HepG2 (cell line): Measurements from ENCODE around the gene MEIS3.

ENCODE experiments used
- HDAC6 ChIP-seq: fragments of 200-600 bp; sonication (generic); IDR thresholded peaks from 2 replicates; pipeline ENCODE4 v1.7.0; 2017; ENCODE audit warnings: mild to moderate bottlenecking, antibody characterized with exemption, low read length, low read depth
- TF ChIP-seq, protein P1 (sequence below): sonication (generic); formaldehyde crosslinking; IDR thresholded peaks from 2 replicates; pipeline ENCODE4 v1.4.0; 2020; ENCODE audit warnings: missing genetic modification reagents

- no peak for TF ChIP-seq HDAC6
- TF ChIP-seq, protein P1, sequence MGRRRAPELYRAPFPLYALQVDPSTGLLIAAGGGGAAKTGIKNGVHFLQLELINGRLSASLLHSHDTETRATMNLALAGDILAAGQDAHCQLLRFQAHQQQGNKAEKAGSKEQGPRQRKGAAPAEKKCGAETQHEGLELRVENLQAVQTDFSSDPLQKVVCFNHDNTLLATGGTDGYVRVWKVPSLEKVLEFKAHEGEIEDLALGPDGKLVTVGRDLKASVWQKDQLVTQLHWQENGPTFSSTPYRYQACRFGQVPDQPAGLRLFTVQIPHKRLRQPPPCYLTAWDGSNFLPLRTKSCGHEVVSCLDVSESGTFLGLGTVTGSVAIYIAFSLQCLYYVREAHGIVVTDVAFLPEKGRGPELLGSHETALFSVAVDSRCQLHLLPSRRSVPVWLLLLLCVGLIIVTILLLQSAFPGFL (CRISPR knock-in tag): no peak
These were observed 4.0 kb upstream of the MEIS3 start for GRCh38 chr19:47423203-47423882.
